ENCODE measurements around the gene DAAM1. TPM values are rescaled to one million over a fixed set of nuclear protein-coding genes. Genes with fewer than 3 reads are reported as not detected.

Gene DAAM1
- total RNA-seq, 1 experiment from 2014 or later: 30.4 TPM

GRCh38 chr14:59199205-59199604 lies 10.7 kb downstream of the DAAM1 start:
- H3K4me1 Mint-ChIP-seq: no peaks in the 10 kb centered on the region
- 0 out of 2 replicates have a peak, but pooled peaks cover 2% of the 10 kb centered on the region for H3K36me3 Mint-ChIP-seq
- no peak for ATAC-seq
- no peak overlapping the region for H3K4me3 Mint-ChIP-seq
- H3K27ac Mint-ChIP-seq: no peak overlapping the region
- TF ChIP-seq SMAD4 (CRISPR knock-in tag; IDR thresholded peaks at IDR 0.05) (no peak), USF1 (CRISPR knock-in tag; IDR thresholded peaks at IDR 0.05) (no peak)
- DNase-seq (ENCODE audit: low spot score): no peak
- CTCF ChIA-PET: no interaction called here
- no peaks in the 10 kb centered on the region for H3K27me3 Mint-ChIP-seq (ENCODE audit: low read depth)
- POLR2A ChIA-PET: no interaction called here
- 0 out of 2 replicates have a peak, but pooled peaks cover 3% of the 10 kb centered on the region for H3K9me3 Mint-ChIP-seq

- DNase-seq (ENCODE audit: low spot score): no peak
- Mint-ChIP-seq H3K27me3 (ENCODE audit: low read depth) (no peaks in the 10 kb centered on the region), H3K4me3 (no peak overlapping the region), H3K36me3 (0 out of 2 replicates have a peak, but pooled peaks cover 2% of the 10 kb centered on the region), H3K4me1 (no peaks in the 10 kb centered on the region), H3K27ac (no peak overlapping the region), H3K9me3 (0 out of 2 replicates have a peak, but pooled peaks cover 3% of the 10 kb centered on the region)
- CTCF ChIA-PET: no interaction called here
- ATAC-seq: no peak
- TF ChIP-seq SMAD3 (CRISPR knock-in tag; IDR thresholded peaks at IDR 0.05; ENCODE audit: borderline replicate concordance) (no peak), MLX (CRISPR knock-in tag; IDR thresholded peaks at IDR 0.05) (no peak), CTCF (IDR thresholded peaks at IDR 0.05) (no peak), USF1 (CRISPR knock-in tag; IDR thresholded peaks at IDR 0.05) (no peak), FOXJ3 (CRISPR knock-in tag; IDR thresholded peaks at IDR 0.05; ENCODE audit: borderline replicate concordance) (no peak), JUN (CRISPR knock-in tag; IDR thresholded peaks at IDR 0.05) (no peak), ZNF219 (CRISPR knock-in tag; IDR thresholded peaks at IDR 0.05; ENCODE audit: borderline replicate concordance) (no peak), ZNF512 (CRISPR knock-in tag; IDR thresholded peaks at IDR 0.05; ENCODE audit: borderline replicate concordance) (no peak), CBFB (CRISPR knock-in tag; IDR thresholded peaks at IDR 0.05; ENCODE audit: low read depth) (no peak), TP53 (CRISPR knock-in tag; IDR thresholded peaks at IDR 0.05) (no peak), SP1 (CRISPR knock-in tag; conservative IDR thresholded peaks at IDR 0.05) (no peak), NFE2L1 (CRISPR knock-in tag; IDR thresholded peaks at IDR 0.05) (no peak), ATF2 (CRISPR knock-in tag; IDR thresholded peaks at IDR 0.05; ENCODE audit: borderline replicate concordance, low read depth) (no peak), MAX (CRISPR knock-in tag; IDR thresholded peaks at IDR 0.05) (no peak), FOXK1 (CRISPR knock-in tag; IDR thresholded peaks at IDR 0.05) (no peak), IRF2 (CRISPR knock-in tag; IDR thresholded peaks at IDR 0.05; ENCODE audit: borderline replicate concordance, low read depth) (no peak), NR2C2 (CRISPR knock-in tag; IDR thresholded peaks at IDR 0.05) (no peak), NR1H2 (CRISPR knock-in tag; IDR thresholded peaks at IDR 0.05) (no peak), NFATC4 (CRISPR knock-in tag; IDR thresholded peaks at IDR 0.05) (no peak), FOXP4 (CRISPR knock-in tag; IDR thresholded peaks at IDR 0.05) (no peak)
- POLR2A ChIA-PET: no interaction called here
Observed at GRCh38 chr14:59199614-59200013, 11.1 kb downstream of the DAAM1 start.
